ENCODE data around the gene SHC1. TPM values are rescaled to one million over a fixed set of nuclear protein-coding genes. Genes with fewer than 3 reads are reported as not detected.

SHC1 gene
- total RNA-seq, 1 experiment from 2014 or later = 885 TPM

DNA sequence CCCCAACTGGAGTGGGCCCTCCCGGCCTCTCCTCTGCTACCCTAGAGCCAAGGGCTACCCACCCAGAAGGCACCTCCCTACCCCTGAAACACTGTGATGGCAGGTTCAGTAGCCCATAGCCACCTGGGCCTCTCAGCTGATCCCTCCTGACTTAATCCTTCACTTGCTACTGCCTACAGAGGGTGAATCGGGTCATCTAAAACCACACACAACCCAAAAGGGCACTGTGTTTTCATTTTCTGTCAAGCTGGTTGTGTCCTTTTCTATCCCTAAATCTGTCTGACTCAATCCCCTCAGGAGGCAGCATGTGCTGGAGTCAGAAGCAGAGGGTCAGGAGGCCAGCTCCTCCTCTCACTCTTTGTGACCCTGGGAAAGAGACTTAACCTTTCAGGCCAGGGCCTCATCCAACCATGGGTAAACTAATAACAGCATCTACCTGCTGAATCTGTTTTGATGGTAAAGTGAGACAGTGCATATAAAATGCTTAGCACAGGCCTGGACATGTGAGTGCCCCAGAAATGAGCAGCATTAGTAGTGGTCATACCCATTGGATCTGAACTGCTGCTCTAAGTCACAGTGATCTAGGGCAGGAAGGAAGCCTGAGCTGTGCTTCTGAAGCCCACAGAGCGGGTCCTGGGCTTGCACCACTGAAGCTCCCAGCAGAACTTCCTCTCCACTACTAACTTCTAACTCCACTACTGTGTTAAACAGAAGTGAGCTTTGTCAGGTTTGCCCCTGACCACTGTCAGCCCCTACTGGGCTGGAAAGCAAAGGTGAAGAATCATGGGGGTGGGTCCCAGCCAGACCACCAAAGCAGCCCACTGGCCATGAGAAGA, 45.0 kb downstream of the SHC1 start:
- ChIA-PET POLR2A (interaction anchor here (0.6 to 2.7 kb wide), 3 partner anchors 11 to 125 kb away, joined by 3 to 20 read pairs (median 4); partner anchors contain the start of gene PMVK), CTCF (interaction anchor here (0.6 to 1.4 kb wide), 3 partner anchors 9 to 256 kb away, joined by 3 to 5 read pairs (median 3); no protein-coding TSS in a partner anchor)
- H3K4me1 Mint-ChIP-seq (ENCODE audit: insufficient read depth, unreplicated experiment) = no peaks in the 10 kb centered on the region
- H3K27me3 Mint-ChIP-seq (ENCODE audit: insufficient read depth, unreplicated experiment) = no peaks in the 10 kb centered on the region
- no peak for DNase-seq (ENCODE audit: unreplicated experiment)
- peaks cover 47% of the 10 kb centered on the region for H3K36me3 Mint-ChIP-seq (ENCODE audit: insufficient read depth, unreplicated experiment)
- no peak overlapping the region for H3K4me3 Mint-ChIP-seq (ENCODE audit: unreplicated experiment)
- intact Hi-C loops (cut with micrococcal nuclease) = no loop called here
- TF ChIP-seq, protein P1, sequence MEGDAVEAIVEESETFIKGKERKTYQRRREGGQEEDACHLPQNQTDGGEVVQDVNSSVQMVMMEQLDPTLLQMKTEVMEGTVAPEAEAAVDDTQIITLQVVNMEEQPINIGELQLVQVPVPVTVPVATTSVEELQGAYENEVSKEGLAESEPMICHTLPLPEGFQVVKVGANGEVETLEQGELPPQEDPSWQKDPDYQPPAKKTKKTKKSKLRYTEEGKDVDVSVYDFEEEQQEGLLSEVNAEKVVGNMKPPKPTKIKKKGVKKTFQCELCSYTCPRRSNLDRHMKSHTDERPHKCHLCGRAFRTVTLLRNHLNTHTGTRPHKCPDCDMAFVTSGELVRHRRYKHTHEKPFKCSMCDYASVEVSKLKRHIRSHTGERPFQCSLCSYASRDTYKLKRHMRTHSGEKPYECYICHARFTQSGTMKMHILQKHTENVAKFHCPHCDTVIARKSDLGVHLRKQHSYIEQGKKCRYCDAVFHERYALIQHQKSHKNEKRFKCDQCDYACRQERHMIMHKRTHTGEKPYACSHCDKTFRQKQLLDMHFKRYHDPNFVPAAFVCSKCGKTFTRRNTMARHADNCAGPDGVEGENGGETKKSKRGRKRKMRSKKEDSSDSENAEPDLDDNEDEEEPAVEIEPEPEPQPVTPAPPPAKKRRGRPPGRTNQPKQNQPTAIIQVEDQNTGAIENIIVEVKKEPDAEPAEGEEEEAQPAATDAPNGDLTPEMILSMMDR (IDR thresholded peaks at IDR 0.05; ENCODE audit: unreplicated experiment) = no peak
- H3K9me3 Mint-ChIP-seq (ENCODE audit: unreplicated experiment) = no peaks in the 10 kb centered on the region
- no peak overlapping the region for H3K27ac Mint-ChIP-seq (ENCODE audit: low read depth, unreplicated experiment)
- no TSS peak for BruUV-seq (replicated peaks)

DNA sequence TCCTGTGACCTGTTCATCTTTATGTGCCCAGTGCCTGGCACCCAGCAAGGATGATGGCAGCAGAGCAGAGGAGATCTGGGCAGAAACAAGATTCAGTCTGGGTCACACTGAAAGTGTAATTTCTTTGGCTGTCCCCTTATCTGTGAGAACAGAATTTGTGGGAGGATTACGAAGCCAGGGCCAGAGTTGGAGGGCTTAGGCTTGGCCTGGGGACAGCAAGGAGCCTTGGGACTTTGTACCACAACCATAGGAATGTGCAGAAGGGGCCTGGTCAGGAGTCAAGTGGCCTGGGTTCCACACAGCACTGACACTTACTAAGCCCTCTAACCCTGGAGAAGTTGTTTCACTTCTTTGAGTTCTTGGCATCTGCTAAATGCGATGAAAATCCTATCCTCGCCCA, 46.9 kb downstream of the SHC1 start:
- no TSS peak for BruUV-seq (replicated peaks)
- Mint-ChIP-seq H3K36me3 (ENCODE audit: insufficient read depth, unreplicated experiment) (peaks cover 31% of the 10 kb centered on the region), H3K4me3 (ENCODE audit: unreplicated experiment) (no peak overlapping the region), H3K27me3 (ENCODE audit: insufficient read depth, unreplicated experiment) (no peaks in the 10 kb centered on the region), H3K27ac (ENCODE audit: low read depth, unreplicated experiment) (no peak overlapping the region), H3K9me3 (ENCODE audit: unreplicated experiment) (no peaks in the 10 kb centered on the region), H3K4me1 (ENCODE audit: insufficient read depth, unreplicated experiment) (no peaks in the 10 kb centered on the region)
- TF ChIP-seq, protein P1 (IDR thresholded peaks at IDR 0.05; ENCODE audit: unreplicated experiment) = no peak
- POLR2A ChIA-PET = no interaction called here
- no peak for DNase-seq (ENCODE audit: unreplicated experiment)
- CTCF ChIA-PET = interaction anchor here (0.6 to 0.7 kb wide), 2 partner anchors 8 to 186 kb away, joined by 3 read pairs; no protein-coding TSS in a partner anchor
- intact Hi-C loops (cut with micrococcal nuclease) = no loop called here

DNA sequence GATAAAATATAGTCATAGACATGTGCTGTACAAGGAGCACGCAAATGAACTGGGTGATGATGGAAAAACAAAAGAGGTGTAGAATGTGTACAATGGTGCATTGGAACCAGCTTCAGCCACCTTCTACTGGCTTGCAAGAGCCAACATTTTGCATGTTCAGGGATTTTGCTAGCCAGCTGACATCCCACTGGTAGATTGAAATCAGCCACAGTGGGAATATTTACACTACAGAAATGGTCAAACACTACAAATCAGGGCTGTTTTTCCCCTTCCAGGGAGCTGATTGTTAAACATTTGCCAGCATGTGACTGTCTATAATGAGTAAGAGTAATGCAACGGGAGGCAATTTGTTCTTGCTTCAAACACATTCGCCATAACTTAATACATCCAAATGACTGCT, 57.3 kb downstream of the SHC1 start:
- Mint-ChIP-seq H3K36me3 (ENCODE audit: insufficient read depth, unreplicated experiment) (peaks cover 12% of the 10 kb centered on the region), H3K4me3 (ENCODE audit: unreplicated experiment) (no peak overlapping the region), H3K9me3 (ENCODE audit: unreplicated experiment) (peaks cover 20% of the 10 kb centered on the region), H3K27me3 (ENCODE audit: insufficient read depth, unreplicated experiment) (no peaks in the 10 kb centered on the region), H3K4me1 (ENCODE audit: insufficient read depth, unreplicated experiment) (no peaks in the 10 kb centered on the region), H3K27ac (ENCODE audit: low read depth, unreplicated experiment) (no peak overlapping the region)
- intact Hi-C loops (cut with micrococcal nuclease) = no loop called here
- POLR2A ChIA-PET = interaction anchor here (1.0 to 1.7 kb wide), 2 partner anchors 23 to 26 kb away, joined by 3 to 5 read pairs; partner anchors contain the start of gene PMVK
- CTCF ChIA-PET = interaction anchor here (0.9 to 1.5 kb wide), 3 partner anchors 9 to 347 kb away, joined by 3 to 4 read pairs (median 3); partner anchors contain the start of gene PMVK
- no TSS peak for BruUV-seq (replicated peaks)
- TF ChIP-seq, protein P1 (IDR thresholded peaks at IDR 0.05; ENCODE audit: unreplicated experiment) = no peak
- DNase-seq (ENCODE audit: unreplicated experiment) = no peak

DNA sequence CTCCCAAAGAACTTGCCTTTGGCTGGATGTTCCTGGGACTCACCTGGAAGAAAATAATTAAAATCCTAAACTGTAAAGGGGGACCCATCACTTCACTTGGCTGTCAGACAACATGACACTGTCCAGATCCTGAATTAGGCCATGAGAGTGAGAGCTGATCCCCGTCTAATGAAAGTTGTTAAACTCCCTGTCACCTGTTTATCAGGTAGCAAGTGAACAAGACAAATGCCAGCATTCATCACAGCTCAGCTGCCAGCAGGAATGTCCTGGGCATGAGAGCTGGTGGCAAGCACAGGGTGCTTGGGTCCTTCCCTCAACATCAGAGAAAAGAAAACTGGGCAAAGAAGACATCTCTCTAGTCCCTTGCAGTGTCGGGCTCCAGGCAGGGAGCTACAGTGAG, 57.8 kb downstream of the SHC1 start:
- POLR2A ChIA-PET = interaction anchor here (1.0 to 1.7 kb wide), 2 partner anchors 24 to 26 kb away, joined by 3 to 5 read pairs; partner anchors contain the start of gene PMVK
- Mint-ChIP-seq H3K4me3 (ENCODE audit: unreplicated experiment) (no peak overlapping the region), H3K27ac (ENCODE audit: low read depth, unreplicated experiment) (no peak overlapping the region), H3K4me1 (ENCODE audit: insufficient read depth, unreplicated experiment) (no peaks in the 10 kb centered on the region), H3K27me3 (ENCODE audit: insufficient read depth, unreplicated experiment) (no peaks in the 10 kb centered on the region), H3K9me3 (ENCODE audit: unreplicated experiment) (peaks cover 20% of the 10 kb centered on the region), H3K36me3 (ENCODE audit: insufficient read depth, unreplicated experiment) (peaks cover 11% of the 10 kb centered on the region)
- intact Hi-C loops (cut with micrococcal nuclease) = no loop called here
- no peak for DNase-seq (ENCODE audit: unreplicated experiment)
- TF ChIP-seq, protein P1 (IDR thresholded peaks at IDR 0.05; ENCODE audit: unreplicated experiment) = no peak
- CTCF ChIA-PET = interaction anchor here (0.6 to 1.5 kb wide), 4 partner anchors 8 to 347 kb away, joined by 3 to 4 read pairs (median 3); partner anchors contain the start of gene PMVK
- BruUV-seq (replicated peaks) = no TSS peak
